ENCODE results near the gene NCOA3. TPM values are rescaled to one million over a fixed set of nuclear protein-coding genes. Genes with fewer than 3 reads are reported as not detected.

Gene NCOA3
- total and polyA plus RNA-seq, 2 experiments from 2014 or later: 6.7 to 25.8 TPM

GRCh38 chr20:47496118-47496517, 5.6 kb upstream of the NCOA3 start:
- H3K4me1 Mint-ChIP-seq: peaks cover 18% of the 10 kb centered on the region
- no peaks in the 10 kb centered on the region for H3K36me3 Mint-ChIP-seq (ENCODE audit: low read depth)
- no peak overlapping the region for H3K27ac Mint-ChIP-seq
- peaks cover 6% of the 10 kb centered on the region for H3K27me3 Mint-ChIP-seq (ENCODE audit: insufficient read depth, low read depth, poor library complexity)
- DNase-seq (ENCODE audit: low spot score): no peak
- no peak for TF ChIP-seq STAT1 (IDR thresholded peaks at IDR 0.05; ENCODE audit: unreplicated experiment)
- no peak for TF ChIP-seq ZNF114 (CRISPR knock-in tag; IDR thresholded peaks at IDR 0.05)
- TF ChIP-seq ETS1 (IDR thresholded peaks at IDR 0.05): no peak
- no peak for TF ChIP-seq NANOG (IDR thresholded peaks at IDR 0.05; ENCODE audit: borderline replicate concordance)
- TF ChIP-seq ZNF331 (CRISPR knock-in tag; IDR thresholded peaks at IDR 0.05; ENCODE audit: low read depth): no peak
- no peak overlapping the region for H3K4me3 Mint-ChIP-seq
- ATAC-seq: no peak
- no peaks in the 10 kb centered on the region for H4K20me1 ChIP-seq (replicated peaks; ENCODE audit: insufficient read depth)
- no peak overlapping the region for H3K4me3 ChIP-seq
- no peaks in the 10 kb centered on the region for H3K36me3 ChIP-seq (ENCODE audit: insufficient read depth)
- H3K9me3 Mint-ChIP-seq: no peaks in the 10 kb centered on the region
- H3K27ac ChIP-seq (ENCODE audit: low read depth): no peak overlapping the region
- H3K27me3 ChIP-seq (ENCODE audit: insufficient read depth): no peaks in the 10 kb centered on the region
- H2AFZ ChIP-seq: no peak overlapping the region
- H3K4me2 ChIP-seq: no peak overlapping the region
- 0 out of 2 replicates have a peak, but pooled peaks cover 3% of the 10 kb centered on the region for H3F3A ChIP-seq (replicated peaks; ENCODE audit: low read depth)
- H3K9me2 ChIP-seq (ENCODE audit: insufficient read depth): no peaks in the 10 kb centered on the region
- no peaks in the 10 kb centered on the region for H3K79me2 ChIP-seq (replicated peaks; ENCODE audit: insufficient read depth)
- H3K4me1 ChIP-seq (ENCODE audit: insufficient read depth): peaks cover 15% of the 10 kb centered on the region

- Histone ChIP-seq H3K4me3 (no peak overlapping the region), H3K27me3 (ENCODE audit: insufficient read depth) (no peaks in the 10 kb centered on the region), H3K36me3 (ENCODE audit: insufficient read depth) (no peaks in the 10 kb centered on the region), H3K4me1 (ENCODE audit: insufficient read depth) (peaks cover 17% of the 10 kb centered on the region), H3K4me2 (no peak overlapping the region), H3F3A (replicated peaks; ENCODE audit: low read depth) (0 out of 2 replicates have a peak, but pooled peaks cover 3% of the 10 kb centered on the region), H4K20me1 (replicated peaks; ENCODE audit: insufficient read depth) (no peaks in the 10 kb centered on the region), H3K79me2 (replicated peaks; ENCODE audit: insufficient read depth) (peaks cover 14% of the 10 kb centered on the region), H2AFZ (no peak overlapping the region), H3K9me2 (ENCODE audit: insufficient read depth) (no peaks in the 10 kb centered on the region), H3K27ac (ENCODE audit: low read depth) (no peak overlapping the region)
- ATAC-seq (no peak), DNase-seq (ENCODE audit: low spot score) (no peak)
- H3K27ac Mint-ChIP-seq: no peak overlapping the region
- no peak overlapping the region for H3K4me3 Mint-ChIP-seq
- no peaks in the 10 kb centered on the region for H3K9me3 Mint-ChIP-seq
- peaks cover 6% of the 10 kb centered on the region for H3K27me3 Mint-ChIP-seq (ENCODE audit: insufficient read depth, low read depth, poor library complexity)
- peaks cover 22% of the 10 kb centered on the region for H3K4me1 Mint-ChIP-seq
- H3K36me3 Mint-ChIP-seq (ENCODE audit: low read depth): no peaks in the 10 kb centered on the region; the same call in 2 of the 3 replicates
- no peak for TF ChIP-seq POLR2AphosphoS5 (IDR thresholded peaks at IDR 0.05; ENCODE audit: low read depth)
- no peak for TF ChIP-seq REST (IDR thresholded peaks at IDR 0.05; ENCODE audit: unreplicated experiment)
- no peak for TF ChIP-seq NANOG (IDR thresholded peaks at IDR 0.05; ENCODE audit: borderline replicate concordance)
- no peak for TF ChIP-seq CTCF (conservative IDR thresholded peaks at IDR 0.05; ENCODE audit: low read depth in 2 of 2)
- TF ChIP-seq STAT1 (IDR thresholded peaks at IDR 0.05; ENCODE audit: unreplicated experiment): no peak
- no peak for TF ChIP-seq ZNF331 (CRISPR knock-in tag; IDR thresholded peaks at IDR 0.05; ENCODE audit: low read depth)
- no peak for TF ChIP-seq ZNF114 (CRISPR knock-in tag; IDR thresholded peaks at IDR 0.05)
- no peak for TF ChIP-seq ETS1 (IDR thresholded peaks at IDR 0.05)
- no peak for TF ChIP-seq EZH2 (IDR thresholded peaks at IDR 0.05; ENCODE audit: low read depth, unreplicated experiment)
- TF ChIP-seq CREB1 (CRISPR knock-in tag; IDR thresholded peaks at IDR 0.05; ENCODE audit: low read depth): no peak
These were observed 3.1 kb upstream of the NCOA3 start for GRCh38 chr20:47498606-47499005.

Data from GM23338 (cell line).